ENCODE data around the gene TMEM198. TPM values are rescaled to one million over a fixed set of nuclear protein-coding genes. Genes with fewer than 3 reads are reported as not detected.

Gene TMEM198
- total RNA-seq, 1 donor from 2014 or later, result 2.5 TPM

GRCh38 chr2:219595256-219595655, 51.4 kb downstream of the TMEM198 start:
- Histone ChIP-seq H3K4me3 (no peak overlapping the region), H3K9me3 (replicated peaks) (no peaks in the 10 kb centered on the region), H3K27ac (replicated peaks) (peak overlapping the region; percentile 52), H3K27me3 (ENCODE audit: low read depth) (no peaks in the 10 kb centered on the region), H3K36me3 (no peaks in the 10 kb centered on the region), H3K4me1 (peaks cover 25% of the 10 kb centered on the region)
- DNase-seq, result no peak
- intact Hi-C loops (cut with micrococcal nuclease), result no loop called here
- no peak for TF ChIP-seq CTCF (IDR thresholded peaks at IDR 0.05; ENCODE audit: borderline replicate concordance)

GRCh38 chr2:219596954-219597551, 53.2 kb downstream of the TMEM198 start:
- intact Hi-C loops (cut with micrococcal nuclease), result no loop called here

GRCh38 chr2:219597552-219598307, 53.9 kb downstream of the TMEM198 start, which contains the start of gene STK11IP:
Gene STK11IP (plus strand): TSS chr2:219597857. CDS start chr2:219598120, 263 bp downstream.
- Histone ChIP-seq H3K27ac (replicated peaks) (peak within 1 kb of the TSS; percentile 98), H3K4me1 (peaks cover 25% of the 10 kb centered on the region), H3K27me3 (ENCODE audit: low read depth) (no peaks in the 10 kb centered on the region), H3K4me3 (peak within 1 kb of the TSS; percentile 81), H3K36me3 (peaks cover 17% of the 10 kb centered on the region), H3K9me3 (replicated peaks) (no peaks in the 10 kb centered on the region)
- no peak for TF ChIP-seq CTCF (IDR thresholded peaks at IDR 0.05; ENCODE audit: borderline replicate concordance)
- DNase-seq, result peak; percentile 97
- intact Hi-C loops (cut with micrococcal nuclease), result no loop called here

More at GRCh38 chr2:219596954-219597551, 53.2 kb downstream of the TMEM198 start:
- Histone ChIP-seq H3K4me3 (peak overlapping the region; percentile 81), H3K27me3 (ENCODE audit: low read depth) (no peaks in the 10 kb centered on the region), H3K4me1 (peaks cover 25% of the 10 kb centered on the region), H3K27ac (replicated peaks) (peak overlapping the region; percentile 98), H3K36me3 (peaks cover 10% of the 10 kb centered on the region), H3K9me3 (replicated peaks) (no peaks in the 10 kb centered on the region)
- TF ChIP-seq CTCF (IDR thresholded peaks at IDR 0.05; ENCODE audit: borderline replicate concordance), result no peak
- DNase-seq, result no peak

- Histone ChIP-seq H3K27ac (replicated peaks) (peak overlapping the region; percentile 98), H3K4me1 (peaks cover 25% of the 10 kb centered on the region), H3K36me3 (peaks cover 24% of the 10 kb centered on the region), H3K27me3 (ENCODE audit: low read depth) (no peaks in the 10 kb centered on the region), H3K9me3 (replicated peaks) (no peaks in the 10 kb centered on the region), H3K4me3 (peak overlapping the region; percentile 81)
- DNase-seq, result no peak
- no peak for TF ChIP-seq CTCF (IDR thresholded peaks at IDR 0.05; ENCODE audit: borderline replicate concordance)
- intact Hi-C loops (cut with micrococcal nuclease), result no loop called here
Measured at GRCh38 chr2:219598308-219599078, 54.7 kb downstream of the TMEM198 start.

Small RNA genes lying within 50 kb of the gene (microRNA-seq; reads per million reads assigned to microRNA genes)
- gene MIR3132, result 5.0 reads per million, percentile 13 among the genes with 10 or more reads in this experiment

Other genes starting within 250 kb of the TMEM198 start
- gene PTPRN, start 234.6 kb upstream of the TMEM198 start, total RNA-seq, result 0.11 TPM
- not detected for gene RESP18, start 211.3 kb upstream of the TMEM198 start, total RNA-seq
- 73.0 TPM for gene DNPEP, start 156.1 kb upstream of the TMEM198 start, total RNA-seq
- gene DES, start 125.7 kb upstream of the TMEM198 start, total RNA-seq, result 15,954 TPM
- 145 TPM for gene SPEG, start 109.2 kb upstream of the TMEM198 start, total RNA-seq
- gene GMPPA, start 45.1 kb upstream of the TMEM198 start, total RNA-seq, result 22.0 TPM
- gene ASIC4, start 29.5 kb upstream of the TMEM198 start, total RNA-seq, result not detected
- 104 TPM for gene CHPF, start 219 bp upstream of the TMEM198 start, total RNA-seq
- 208 TPM for gene OBSL1, start 27.5 kb downstream of the TMEM198 start, total RNA-seq
- 2.4 TPM for gene INHA, start 28.3 kb downstream of the TMEM198 start, total RNA-seq
- 15.9 TPM for gene STK11IP, start 53.8 kb downstream of the TMEM198 start, total RNA-seq
- 426 TPM for gene SLC4A3, start 83.6 kb downstream of the TMEM198 start, total RNA-seq